SIG-M5 treated with dmso at 0.1 percent for 504 hours (cell line): ENCODE results near the gene GC.
"Not testable (repeated sequence)": the region's sequence is repeated elsewhere in the genome, so short reads cannot be mapped to it uniquely, and the experiment has no call there.

ENCODE experiments used
- DNase-seq: peaks from one replicate; lab custom pipeline; 2025; ENCODE audit not compliant: unreplicated experiment; lab: John Stamatoyannopoulos, UW

GC gene

GRCh38 chr4:71783972-71784371 is at the start of gene GC:
Gene GC (minus strand): TSS chr4:71784079. CDS start chr4:71784018, 61 bp downstream.
- no peak for DNase-seq

- DNase-seq: no peak
These were observed 49.5 kb upstream of the GC start for GRCh38 chr4:71833232-71833900.

GRCh38 chr4:71832049-71832448 is 48.2 kb upstream of the GC start:
- no peak for DNase-seq

- no peak for DNase-seq
These were observed 46.8 kb upstream of the GC start for GRCh38 chr4:71830497-71831190.

DNA sequence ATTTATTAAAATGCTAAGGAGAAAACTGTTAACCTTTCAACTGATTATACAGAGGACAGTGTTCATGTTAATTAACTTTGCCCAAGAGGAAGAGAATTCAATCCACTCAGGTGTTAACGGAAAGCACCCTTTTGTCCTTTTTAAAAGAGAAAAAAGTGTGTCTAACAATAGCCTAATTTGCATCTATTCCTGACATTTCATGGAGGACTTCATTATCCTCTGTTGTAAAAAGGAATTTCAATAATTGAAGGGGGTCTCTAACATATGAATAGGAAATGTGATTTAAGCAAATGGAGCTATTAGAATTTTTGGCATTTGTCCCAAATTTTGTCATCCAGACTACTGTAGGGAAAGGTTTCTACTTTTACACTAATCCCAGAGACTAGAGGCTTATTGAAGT is 44.6 kb upstream of the GC start:
- no peak for DNase-seq

- DNase-seq: no peak
These were observed 43.9 kb upstream of the GC start for GRCh38 chr4:71827826-71828225.

DNA sequence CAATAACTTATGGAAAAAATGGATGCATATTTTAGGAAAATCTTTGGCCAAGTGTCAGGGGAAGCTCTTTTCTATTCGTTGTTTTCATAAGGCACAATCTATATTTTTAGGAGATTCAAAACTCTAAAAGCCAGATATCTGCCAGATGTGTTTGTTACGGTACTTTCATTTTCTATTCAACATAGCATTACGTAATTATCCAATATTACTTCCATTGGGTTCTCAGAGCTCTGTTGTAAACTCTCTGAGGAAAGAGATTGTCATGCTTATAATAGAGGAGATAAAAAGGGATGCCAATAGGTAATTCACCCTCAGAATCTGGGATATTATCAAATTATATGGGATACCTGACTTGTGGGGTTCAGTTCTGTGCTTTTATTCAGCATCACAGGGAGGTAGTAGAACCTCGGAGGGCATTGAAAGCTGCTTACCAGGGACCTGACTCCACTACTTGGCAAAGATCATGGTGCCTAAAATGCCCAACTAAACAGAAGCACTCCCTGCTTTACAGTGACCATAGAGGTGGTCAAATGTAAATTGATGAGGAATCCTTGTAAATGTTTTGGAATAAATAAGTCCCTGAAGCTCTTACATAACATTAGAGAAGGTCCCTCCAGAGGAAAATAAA is 32.9 kb upstream of the GC start:
- no peak for DNase-seq

GRCh38 chr4:71814433-71814832 is 30.6 kb upstream of the GC start:
- no peak for DNase-seq

GRCh38 chr4:71809805-71810204 is 25.9 kb upstream of the GC start:
- not testable (repeated sequence) for DNase-seq

- DNase-seq: no peak
These were observed 23.6 kb upstream of the GC start for GRCh38 chr4:71807469-71807868.

DNA sequence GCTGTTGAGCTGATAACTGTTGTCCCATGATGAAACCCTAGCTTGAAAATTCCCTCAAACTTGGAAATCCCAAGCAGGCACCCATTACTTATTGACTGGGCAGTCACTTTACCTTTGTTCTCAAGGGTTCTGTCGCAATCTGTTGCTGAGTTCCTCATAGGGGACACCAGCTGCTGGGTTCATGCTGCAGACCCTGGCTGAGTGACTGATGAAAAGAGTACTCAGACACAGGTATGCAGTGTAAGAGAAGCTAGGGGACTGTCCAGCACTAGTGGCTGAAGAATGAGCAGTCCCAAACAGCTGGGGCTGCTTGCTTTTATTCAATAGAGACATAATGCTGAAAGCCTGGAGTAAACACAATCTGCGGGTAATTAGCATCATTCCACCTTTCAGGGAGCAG is 21.4 kb upstream of the GC start:
- DNase-seq: not testable (repeated sequence)

DNA sequence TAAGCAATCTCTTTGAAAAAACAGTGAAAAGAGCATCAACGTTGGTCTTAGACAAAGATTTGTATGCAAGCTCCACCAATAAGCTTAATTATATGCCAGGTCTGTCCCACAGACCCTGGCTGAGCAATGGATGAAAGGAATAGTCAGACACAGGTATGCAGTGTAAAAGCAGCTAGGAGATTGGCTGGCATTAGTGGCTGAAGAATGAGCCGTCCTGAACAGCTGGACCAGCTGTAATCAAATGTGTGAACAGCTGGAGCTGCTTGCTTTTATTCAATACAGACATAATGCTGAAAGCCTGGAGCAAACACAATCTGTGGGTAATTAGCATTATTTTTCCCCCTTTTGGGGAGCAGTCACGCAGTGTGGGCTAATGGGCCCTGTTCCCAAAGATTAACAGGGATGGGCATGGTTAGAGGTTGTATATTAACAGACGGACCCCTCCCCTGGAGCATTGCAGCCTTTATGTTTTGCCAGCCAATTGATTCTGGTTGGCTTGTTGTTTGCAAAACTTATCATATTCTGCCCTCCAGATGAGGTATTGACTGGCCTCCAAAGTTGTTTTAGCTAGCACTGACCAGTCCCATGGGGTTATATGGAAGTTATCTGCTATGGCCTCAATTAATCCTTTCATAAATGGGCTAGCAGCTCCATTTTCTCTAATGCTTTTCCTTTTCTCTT is 20.3 kb upstream of the GC start:
- not testable (repeated sequence) for DNase-seq

DNA sequence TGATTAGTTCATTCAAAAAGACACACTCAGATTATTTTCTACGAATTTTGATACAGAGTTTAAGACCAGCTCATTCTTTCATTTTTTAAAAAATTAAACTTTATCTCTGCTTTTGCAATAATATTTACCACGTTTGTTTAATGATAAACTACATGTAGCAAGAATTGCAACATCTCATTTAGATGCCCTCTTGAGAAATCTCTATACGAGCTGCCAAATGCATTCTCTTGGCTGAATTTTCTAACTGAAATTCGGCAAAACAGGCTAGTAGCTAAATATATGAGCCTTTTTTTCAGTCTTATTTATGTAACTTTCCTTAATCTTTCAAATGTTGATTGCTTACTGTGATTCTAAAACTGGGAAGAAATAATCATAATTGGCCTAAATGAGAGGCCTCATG is 2.1 kb upstream of the GC start:
- DNase-seq: no peak

DNA sequence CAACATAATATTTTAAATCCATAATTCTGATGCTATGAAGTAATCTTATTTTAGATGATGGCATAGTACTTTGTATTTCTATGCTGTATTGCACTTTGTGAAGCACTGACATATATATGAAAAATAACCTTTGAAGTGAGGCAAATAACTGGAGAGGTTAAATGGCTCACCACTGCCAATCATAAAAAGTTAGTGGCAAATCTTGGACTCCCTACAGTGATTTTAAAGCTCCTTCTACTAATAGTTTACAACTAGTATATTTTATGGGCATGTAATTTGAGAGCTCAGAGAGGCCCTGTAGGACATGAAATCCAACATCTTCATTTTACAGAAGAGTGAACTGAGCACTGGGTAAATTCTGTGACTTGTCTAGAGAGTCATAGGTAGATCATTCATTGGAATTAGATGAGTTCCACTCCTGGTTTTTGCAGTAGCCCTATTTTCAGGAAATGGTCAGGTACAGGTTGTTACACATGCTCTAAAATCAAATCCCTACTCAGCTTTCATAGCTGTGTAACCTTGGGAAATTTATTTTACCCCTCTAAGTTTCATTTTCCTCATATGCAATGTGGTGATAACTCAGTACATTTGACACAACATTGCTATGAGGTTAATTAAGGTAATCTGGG is 804 bp upstream of the GC start:
- no peak for DNase-seq

DNA sequence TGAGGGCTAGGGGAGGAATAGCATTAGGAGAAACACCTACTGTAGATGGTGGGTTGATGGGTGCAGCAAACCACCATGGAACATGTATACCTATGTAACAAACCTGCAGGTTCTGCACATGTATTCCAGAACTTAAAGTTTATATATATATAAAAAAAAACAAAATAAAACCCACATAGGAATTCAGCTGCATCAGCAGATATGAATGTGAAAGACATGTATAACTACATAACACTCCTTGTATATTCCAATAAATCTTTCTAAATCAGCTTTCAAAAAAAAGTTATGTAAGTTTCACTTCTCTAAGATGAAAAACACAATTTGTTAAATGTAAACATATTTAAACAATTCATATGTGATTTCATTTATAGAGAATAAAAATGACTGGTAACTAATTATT is 6.0 kb downstream of the GC start:
- DNase-seq: no peak

- no peak for DNase-seq
These were observed 8.4 kb downstream of the GC start for GRCh38 chr4:71775449-71775848.

DNA sequence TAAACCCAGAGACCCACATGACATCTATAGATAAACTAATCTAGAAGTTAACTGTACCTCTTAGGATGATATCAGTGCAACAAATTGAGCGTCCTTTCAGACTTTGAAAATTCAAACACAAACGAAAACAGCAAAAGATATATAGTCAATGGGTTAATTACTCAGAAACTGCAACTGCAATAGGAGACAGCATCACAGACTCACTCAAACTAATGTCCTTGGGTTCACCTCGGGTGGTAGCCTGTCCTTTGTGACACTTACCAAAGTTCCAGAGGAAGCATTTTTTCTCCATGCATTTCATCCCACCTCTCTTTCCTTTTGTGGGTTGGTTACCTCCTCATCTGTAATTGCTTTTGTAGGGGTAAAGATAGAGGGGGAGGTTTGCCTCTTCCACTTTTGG is 9.7 kb downstream of the GC start:
- DNase-seq: no peak

DNA sequence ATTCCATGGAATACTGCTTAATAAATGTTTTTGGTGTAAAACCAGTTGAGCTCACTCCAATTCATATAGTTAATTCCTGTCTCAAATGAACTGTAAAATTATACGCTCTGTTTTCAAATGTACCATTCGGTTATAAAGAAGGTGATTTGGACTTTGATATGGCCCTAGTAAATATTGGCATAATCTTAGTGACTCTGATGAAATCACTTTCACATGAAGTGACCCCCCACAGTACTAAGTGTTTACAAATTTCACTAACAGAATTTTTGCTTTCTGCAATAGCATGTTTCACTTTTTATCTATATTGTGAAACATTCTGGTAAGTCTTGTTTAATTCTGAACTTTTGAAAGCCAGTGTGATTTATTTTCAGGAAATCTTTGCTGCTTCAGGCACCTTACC is 10.9 kb downstream of the GC start:
- no peak for DNase-seq

DNA sequence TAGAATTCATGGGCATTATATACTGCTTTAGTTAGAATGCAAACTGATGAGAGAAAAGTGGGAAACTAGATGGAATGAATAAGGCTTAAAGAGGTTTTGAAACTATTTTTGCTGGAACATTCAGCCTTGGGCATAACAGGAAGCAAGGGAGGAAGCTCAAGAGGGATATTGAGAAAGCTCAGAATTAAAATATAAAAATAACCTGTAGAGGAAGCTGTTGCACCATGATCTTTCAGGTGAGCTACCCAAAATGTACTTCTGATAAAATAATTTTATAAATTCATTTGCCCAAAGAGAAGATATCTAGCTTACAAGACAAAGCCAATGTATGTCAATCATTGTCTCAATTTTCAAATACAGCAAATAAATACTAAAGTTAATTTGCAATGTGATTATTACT is 11.3 kb downstream of the GC start:
- DNase-seq: no peak

DNA sequence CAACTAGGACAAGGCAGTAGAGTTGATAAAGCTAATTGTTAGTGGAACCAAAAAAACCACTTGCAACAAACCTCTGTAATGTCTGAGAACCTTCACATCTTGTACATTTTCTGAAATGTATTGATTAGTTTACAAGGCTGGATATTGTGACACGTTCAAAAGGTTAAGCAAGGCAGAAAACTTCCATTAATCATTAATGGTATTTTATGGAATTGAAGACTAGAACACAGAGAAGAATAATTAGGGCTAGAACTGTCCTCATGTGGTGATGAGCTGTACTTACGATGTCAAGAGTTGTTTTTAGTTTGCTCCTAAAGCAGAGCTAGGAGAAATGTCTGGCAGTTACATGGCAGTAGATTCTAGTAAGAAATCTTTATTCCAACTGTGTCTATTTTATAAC is 12.3 kb downstream of the GC start:
- DNase-seq: no peak

- DNase-seq: no peak
These were observed 14.4 kb downstream of the GC start for GRCh38 chr4:71769434-71769833.
